Body of pancreas (tissue), 4 donors: ENCODE results near the gene TJP3.

ENCODE experiments used
- POLR2A ChIP-seq, 3 donors: fragments of 450-650 bp; IDR thresholded peaks; one replicate each; pipeline ENCODE4 v1.6.1; 2016; ENCODE audit warnings: antibody characterized with exemption in 3 of 3, mild to moderate bottlenecking in 2 of 3
- TF ChIP-seq, protein P1 (sequence below), 7 experiments: fragments of 450-650 bp in 4 of 7; fragments of 200-600 bp in 3 of 7; sonication (generic) in 3 of 7; IDR thresholded peaks; one replicate each; pipeline ENCODE4 v1.5.1; 2016 to 2019; ENCODE audit warnings: antibody characterized with exemption in 7 of 7

DNA sequence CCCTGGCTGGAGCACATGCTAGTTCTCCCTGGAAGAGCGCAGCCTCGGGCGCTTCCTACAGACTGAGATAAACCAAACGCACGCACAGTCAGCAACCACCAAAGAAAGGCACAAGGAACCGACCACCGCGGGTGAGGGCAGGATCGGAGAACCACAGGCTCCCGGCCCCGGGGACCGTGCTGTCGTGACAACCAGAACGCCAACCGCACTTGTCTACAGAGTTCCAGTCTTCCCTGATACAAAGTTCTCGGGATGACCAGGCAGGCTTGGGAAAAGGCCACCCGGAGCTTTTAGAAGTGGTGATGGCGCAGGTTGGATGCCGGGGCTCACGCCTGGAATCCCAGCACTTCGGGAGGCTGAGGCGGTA is 48.5 kb upstream of the TJP3 start:
- TF ChIP-seq, protein P1, sequence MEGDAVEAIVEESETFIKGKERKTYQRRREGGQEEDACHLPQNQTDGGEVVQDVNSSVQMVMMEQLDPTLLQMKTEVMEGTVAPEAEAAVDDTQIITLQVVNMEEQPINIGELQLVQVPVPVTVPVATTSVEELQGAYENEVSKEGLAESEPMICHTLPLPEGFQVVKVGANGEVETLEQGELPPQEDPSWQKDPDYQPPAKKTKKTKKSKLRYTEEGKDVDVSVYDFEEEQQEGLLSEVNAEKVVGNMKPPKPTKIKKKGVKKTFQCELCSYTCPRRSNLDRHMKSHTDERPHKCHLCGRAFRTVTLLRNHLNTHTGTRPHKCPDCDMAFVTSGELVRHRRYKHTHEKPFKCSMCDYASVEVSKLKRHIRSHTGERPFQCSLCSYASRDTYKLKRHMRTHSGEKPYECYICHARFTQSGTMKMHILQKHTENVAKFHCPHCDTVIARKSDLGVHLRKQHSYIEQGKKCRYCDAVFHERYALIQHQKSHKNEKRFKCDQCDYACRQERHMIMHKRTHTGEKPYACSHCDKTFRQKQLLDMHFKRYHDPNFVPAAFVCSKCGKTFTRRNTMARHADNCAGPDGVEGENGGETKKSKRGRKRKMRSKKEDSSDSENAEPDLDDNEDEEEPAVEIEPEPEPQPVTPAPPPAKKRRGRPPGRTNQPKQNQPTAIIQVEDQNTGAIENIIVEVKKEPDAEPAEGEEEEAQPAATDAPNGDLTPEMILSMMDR (IDR thresholded peaks at IDR 0.05) = no peak
- no peak for TF ChIP-seq POLR2A (IDR thresholded peaks at IDR 0.05)
